CD4-positive, alpha-beta T cell treated with Interleukin-10 for 1 hour (primary cell): Measurements from ENCODE around the gene PYGO2.
A peak's percentile ranks its signal among the peaks of the same experiment; 100 is the strongest.
"Not testable (repeated sequence)": the region's sequence is repeated elsewhere in the genome, so short reads cannot be mapped to it uniquely, and the experiment has no call there.

ENCODE experiments used
- DNase-seq: peaks from one replicate; pipeline ENCODE4 v3.0.0-alpha.2; 2020

The PYGO2 gene

DNA sequence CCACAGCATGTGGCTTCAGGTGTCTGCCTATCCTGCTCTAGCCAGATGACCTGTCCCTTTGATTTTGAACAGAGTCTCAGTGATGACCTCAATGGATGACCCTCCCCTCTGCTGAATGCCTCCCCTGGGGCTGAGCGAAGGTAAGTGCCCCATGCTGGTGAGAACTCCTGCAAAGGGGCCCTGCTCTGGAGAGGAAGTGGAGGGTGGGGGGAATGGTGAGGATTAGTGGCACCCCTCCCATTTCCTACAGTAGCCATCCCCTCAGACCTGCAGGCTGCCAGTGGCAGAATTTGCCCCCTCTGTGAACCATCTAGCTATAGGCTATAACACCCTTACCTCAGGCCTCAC is 21.4 kb downstream of the PYGO2 start:
- DNase-seq = no peak

DNA sequence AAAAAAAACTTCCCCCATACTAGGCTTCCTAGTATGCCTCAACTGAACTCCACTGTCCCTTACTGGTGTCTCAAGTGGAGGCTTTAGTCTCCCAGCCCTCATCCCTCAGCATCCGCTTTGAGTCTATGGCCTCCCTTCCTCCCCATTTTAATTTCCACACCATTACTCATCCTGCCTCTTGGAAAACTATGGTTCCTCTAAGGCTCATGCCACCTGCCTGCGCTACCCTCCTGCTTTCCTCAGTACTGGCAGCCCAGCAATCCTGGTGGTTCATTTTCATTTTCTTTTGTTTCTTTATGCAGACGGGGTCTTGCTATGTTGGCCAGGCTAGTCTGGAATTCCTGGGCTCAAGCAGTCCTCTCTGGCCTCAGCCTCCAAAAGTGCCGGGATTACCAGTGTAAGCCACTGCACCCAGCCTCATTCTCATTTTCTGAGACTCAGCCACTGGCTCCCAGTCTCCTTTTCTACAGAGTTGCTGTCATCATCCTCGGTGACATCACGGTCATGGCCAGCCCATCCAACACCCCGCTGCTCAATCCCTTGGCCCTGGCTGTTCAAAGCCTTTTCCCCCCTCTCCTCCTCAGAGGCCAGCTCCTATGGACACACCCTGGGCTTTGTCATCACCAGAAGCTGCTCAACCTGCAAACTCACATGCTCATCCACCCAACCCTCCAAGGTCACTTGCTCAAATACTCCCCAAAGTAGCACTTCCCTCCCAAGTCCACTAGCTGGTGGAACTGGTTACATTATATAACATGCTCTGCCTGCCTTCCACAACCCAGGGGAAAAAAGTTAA is 22.8 kb downstream of the PYGO2 start:
- DNase-seq = no peak

DNA sequence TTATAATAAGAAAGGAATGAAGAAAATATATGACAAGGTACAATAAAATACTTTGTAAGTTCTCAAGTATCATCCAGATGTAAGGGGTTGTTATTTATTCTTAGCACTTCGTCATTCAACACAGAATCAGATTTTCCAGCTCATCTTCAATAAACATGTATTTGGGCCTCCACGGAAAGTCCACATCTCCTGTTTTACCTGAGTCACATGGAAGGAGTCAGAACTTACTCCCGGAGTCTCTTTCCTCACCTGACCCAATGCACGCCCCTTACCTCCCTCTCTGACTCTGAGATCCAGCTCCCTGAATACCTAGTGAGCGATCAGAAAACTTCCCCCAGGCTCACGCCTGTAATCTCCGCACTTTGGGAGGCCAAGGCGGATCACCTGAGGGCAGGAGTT is 23.6 kb downstream of the PYGO2 start:
- DNase-seq = no peak

DNA sequence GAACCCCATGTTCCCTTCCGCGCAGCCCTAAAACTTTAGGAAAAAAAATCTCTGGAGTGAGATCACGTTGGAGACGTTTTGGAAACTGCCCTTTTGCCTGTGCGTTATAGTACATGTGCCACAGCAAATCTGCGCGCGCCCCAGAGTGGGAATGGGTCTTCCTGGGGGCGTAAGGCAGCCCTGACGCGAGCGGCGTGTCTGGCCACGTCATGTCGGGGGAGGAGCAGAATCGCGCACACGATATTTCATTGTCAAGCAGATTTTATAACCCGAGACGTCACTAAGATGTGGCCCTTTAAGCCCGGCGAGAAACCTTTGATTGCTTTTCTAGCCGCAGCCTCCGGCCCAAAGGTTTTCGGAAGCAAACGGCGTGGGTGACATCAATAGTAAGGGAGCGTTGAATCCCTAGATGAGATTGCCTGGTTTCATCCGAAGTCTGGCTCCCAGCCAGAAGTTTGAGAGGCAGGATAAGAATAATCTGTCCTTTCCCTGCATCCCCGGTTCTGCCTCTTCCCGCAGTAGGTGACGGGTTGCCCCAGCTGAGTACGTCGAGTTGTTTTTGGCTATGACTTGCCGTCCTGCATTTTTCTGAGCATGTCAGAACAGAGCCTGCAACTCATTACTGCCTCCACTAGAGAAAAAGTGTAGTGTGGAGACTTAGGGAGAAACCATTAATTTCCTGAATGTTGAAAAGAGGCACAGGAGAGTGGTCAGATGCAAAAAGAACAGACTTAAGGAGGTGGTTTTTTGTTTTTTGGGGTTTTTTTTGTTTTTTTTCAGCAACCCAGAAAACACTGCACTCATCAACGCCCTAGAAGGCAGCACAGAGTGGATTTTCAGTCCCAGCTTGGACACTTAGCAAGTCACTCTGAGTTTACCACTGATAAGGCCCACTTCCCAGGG is 24.2 kb downstream of the PYGO2 start:
- peak; percentile 94 for DNase-seq

DNA sequence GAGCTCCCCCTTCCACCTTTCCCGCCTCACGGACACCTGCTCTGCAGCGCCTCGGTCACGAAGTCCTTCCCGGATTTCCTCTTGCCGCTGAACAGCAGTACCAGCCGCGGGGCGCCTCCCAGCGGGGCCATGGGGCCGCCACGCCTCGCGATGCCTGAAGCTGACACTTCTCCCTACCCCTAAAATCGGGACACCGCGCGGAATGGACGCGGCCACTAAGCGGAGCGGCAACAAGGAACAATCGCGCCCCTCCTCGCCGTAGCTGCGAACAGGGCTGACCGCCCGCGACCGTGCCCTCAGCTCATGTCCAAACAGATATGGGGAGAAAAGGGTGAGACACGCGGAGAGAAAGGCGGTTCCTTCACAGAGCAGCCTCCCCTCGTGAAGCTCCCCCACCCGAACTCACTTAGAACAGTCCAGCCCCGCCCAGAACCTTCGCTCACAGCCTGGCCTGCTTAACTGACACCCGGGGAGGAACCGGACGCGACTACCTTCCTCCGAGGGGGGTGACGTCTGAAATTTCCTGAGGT is 25.0 kb downstream of the PYGO2 start, which contains the start of gene PMVK:
PMVK (minus strand) TSS at position 165 of the 530 bp plus-strand sequence; CDS start at position 131, 34 bp downstream.
- peak; percentile 97 for DNase-seq

DNA sequence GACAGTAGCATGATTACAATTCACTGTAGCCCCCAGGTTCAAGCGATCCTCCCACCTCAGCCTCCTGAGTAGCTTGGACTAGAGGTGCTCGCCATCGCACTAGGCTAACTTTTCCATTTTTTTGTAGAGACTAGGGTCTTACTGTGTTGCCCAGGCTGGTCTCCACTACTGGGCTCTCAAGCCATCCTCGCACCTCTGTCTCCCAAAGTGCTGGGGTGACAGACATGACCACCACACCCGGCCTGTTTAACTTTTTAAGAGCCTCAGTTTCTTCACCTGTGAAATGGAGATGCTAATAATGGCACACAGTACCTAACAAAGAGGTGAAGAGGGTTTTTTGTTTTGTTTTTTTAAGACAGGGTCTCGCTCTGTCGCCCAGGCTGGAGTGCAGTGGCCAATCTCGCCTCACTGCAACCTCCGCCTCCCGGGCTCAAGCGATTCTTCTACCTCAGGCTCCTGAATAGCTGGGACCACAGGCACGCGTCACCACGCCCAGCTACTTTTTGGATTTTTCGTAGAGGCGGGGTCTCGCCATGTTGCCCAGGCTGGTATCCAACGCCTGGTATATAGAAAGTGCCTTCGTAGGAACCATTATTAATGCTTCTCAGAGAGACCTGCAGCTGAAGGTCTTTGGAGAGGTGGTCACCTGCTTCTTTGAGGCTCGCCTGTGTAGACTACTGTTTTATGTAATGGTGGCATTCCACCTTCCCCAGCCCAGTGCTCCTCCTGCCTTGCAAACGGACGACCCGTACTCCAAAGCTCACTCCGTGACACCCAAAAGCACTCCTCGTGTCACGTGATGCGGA is 25.6 kb downstream of the PYGO2 start:
- DNase-seq = no peak

DNA sequence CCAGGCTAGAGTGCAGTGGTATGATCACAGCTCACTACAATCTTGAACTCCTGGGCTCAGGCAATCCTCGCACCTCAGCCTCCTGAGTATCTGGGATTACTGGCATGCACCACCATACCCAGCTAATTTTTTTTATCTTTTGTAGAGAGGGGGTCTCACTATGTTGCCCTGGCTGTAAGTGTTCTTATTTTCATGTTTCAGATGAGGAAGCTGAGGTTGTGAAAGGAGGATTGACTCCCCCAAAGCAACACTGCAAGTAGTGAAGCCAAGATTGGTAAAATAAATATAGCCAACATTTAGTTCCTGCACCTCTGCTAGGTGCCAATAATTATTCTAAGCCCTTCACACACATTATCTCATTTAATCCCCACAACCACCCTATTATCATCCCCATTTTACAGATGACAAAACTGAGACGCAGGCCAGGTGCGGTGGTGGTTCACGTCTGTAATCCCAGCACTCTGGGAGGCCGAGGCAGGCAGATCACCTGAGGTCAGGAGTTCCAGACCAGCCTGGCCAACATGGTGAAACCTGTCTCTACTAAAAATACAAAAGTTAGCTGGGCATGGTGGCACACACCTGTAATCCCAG is 27.1 kb downstream of the PYGO2 start:
- DNase-seq = no peak

DNA sequence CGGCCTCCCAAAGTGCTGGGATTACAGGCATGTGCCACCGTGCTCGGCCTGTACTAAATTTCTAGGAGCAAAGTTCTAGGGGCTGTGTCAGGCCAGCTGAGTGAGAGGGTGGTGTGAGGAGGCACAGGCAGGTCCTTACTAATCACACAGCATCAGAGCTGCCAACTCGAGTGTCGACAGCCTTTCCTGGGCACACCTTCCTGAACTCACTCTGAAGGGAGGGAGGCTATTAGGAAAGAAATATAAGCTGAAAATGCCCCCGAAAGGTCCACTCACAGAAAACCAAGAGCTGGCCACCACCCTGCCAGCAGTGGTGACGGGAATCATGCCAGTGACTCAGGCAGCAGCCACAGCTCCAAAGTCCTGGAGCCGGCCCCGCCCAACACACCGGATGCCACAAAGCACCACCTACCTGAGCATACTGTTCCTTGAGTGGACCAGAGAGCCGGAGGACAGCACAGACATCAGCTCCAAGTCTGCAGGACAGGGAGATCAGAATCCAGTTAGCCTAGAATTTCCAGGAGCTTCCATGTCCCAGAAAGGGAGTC is 29.6 kb downstream of the PYGO2 start:
- no peak for DNase-seq

DNA sequence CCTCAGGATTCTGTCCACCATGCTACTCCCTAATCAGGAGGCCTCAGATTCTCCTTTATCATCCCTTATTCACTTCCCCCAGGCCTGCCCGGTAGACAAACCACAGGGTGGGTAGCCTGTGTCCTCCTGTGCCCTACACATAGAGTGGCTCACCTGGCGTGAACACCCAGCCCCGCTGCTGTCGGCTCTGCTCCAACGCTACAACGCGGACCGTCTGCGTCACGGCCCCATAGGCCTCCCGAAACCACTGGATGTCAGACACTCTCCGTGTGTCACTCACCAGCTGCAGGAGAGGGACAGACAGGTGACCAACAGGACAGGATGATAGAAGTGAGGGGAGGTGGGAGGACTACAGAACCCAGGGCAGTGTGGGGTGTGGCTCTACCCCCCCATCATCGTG is 35.4 kb downstream of the PYGO2 start:
- no peak for DNase-seq

DNA sequence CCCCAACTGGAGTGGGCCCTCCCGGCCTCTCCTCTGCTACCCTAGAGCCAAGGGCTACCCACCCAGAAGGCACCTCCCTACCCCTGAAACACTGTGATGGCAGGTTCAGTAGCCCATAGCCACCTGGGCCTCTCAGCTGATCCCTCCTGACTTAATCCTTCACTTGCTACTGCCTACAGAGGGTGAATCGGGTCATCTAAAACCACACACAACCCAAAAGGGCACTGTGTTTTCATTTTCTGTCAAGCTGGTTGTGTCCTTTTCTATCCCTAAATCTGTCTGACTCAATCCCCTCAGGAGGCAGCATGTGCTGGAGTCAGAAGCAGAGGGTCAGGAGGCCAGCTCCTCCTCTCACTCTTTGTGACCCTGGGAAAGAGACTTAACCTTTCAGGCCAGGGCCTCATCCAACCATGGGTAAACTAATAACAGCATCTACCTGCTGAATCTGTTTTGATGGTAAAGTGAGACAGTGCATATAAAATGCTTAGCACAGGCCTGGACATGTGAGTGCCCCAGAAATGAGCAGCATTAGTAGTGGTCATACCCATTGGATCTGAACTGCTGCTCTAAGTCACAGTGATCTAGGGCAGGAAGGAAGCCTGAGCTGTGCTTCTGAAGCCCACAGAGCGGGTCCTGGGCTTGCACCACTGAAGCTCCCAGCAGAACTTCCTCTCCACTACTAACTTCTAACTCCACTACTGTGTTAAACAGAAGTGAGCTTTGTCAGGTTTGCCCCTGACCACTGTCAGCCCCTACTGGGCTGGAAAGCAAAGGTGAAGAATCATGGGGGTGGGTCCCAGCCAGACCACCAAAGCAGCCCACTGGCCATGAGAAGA is 36.0 kb downstream of the PYGO2 start:
- no peak for DNase-seq

DNA sequence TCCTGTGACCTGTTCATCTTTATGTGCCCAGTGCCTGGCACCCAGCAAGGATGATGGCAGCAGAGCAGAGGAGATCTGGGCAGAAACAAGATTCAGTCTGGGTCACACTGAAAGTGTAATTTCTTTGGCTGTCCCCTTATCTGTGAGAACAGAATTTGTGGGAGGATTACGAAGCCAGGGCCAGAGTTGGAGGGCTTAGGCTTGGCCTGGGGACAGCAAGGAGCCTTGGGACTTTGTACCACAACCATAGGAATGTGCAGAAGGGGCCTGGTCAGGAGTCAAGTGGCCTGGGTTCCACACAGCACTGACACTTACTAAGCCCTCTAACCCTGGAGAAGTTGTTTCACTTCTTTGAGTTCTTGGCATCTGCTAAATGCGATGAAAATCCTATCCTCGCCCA is 37.9 kb downstream of the PYGO2 start:
- no peak for DNase-seq

DNA sequence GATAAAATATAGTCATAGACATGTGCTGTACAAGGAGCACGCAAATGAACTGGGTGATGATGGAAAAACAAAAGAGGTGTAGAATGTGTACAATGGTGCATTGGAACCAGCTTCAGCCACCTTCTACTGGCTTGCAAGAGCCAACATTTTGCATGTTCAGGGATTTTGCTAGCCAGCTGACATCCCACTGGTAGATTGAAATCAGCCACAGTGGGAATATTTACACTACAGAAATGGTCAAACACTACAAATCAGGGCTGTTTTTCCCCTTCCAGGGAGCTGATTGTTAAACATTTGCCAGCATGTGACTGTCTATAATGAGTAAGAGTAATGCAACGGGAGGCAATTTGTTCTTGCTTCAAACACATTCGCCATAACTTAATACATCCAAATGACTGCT is 48.3 kb downstream of the PYGO2 start:
- no peak for DNase-seq

DNA sequence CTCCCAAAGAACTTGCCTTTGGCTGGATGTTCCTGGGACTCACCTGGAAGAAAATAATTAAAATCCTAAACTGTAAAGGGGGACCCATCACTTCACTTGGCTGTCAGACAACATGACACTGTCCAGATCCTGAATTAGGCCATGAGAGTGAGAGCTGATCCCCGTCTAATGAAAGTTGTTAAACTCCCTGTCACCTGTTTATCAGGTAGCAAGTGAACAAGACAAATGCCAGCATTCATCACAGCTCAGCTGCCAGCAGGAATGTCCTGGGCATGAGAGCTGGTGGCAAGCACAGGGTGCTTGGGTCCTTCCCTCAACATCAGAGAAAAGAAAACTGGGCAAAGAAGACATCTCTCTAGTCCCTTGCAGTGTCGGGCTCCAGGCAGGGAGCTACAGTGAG is 48.8 kb downstream of the PYGO2 start:
- DNase-seq = no peak

DNA sequence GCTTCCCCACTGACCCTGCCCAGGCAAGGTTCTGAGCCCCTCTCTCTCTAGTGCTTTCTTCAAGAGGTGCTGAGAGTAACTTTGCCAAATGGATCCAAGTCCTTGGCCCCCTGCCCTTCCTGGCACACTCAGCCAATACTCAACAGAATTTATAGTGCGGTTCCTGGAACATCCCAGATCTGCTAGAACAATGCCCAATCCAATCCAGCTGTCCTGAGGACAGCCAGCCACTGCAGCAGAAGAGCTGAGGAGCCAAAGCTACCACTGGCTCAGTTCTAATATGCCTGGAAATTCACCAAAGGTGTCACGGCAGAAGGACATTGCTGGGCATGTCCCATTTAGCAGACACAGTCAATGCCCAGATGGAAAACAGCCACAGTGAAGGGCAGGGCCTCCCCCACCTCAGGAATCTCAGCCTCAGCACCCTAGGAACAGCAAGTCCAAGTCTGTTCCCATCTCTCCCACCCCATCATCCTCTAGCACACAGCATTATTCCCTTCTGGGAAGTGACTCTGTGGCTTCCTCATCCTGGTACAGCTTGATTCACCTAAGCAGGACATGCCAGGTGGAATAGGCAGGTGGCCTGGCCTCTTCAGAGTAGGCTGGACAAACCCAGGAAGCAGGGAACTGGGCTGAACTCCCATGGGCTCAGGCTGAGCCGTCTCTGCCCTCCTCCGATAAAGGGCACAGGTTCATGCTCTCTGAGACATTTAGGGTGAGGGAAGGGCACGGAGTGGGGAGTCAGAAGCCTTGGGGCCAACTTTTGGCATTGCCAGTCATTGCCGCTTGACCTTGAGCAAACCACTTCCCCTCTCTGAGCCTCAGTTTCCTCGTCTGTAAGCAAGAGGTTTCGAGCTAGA is 49.7 kb downstream of the PYGO2 start:
- DNase-seq = no peak

DNA sequence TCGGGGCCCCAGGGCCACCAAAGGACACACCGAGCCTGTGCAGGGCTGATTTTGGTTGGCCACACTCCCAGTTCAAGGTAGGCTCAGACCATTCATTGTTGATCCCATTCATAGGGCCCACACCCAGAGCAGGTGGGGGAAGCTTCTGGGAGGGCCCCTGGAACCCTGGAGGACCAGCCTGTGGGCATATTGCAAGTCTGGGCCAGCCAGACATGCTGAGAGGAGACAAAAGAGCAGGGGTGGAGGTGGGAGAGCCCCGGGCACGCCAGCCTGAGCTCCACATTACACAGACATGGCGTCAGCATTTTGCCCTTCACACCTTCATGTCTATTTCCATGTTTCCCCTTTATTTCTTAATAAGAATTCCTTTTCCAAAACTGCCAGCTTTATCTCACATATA is 50.7 kb downstream of the PYGO2 start:
- DNase-seq = no peak

DNA sequence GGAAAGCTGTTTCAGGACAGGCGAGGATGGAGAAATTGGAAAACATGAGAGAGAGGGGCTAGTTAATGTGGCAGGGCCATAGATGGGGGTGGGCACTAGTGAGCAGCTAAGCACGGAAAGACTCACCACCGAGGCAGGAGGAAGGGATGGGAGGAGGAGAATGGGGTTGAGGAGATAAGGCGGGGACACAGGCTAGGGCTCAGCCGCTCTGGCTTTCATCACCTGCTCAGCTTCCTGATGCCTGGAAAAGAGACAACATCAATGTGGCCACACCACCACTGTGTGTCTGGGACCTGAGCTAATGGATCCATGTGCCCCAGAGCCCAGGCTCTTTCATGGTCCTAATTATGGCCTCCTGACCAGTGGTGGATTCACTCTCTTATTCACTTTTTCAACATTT is 52.6 kb downstream of the PYGO2 start:
- no peak for DNase-seq

DNA sequence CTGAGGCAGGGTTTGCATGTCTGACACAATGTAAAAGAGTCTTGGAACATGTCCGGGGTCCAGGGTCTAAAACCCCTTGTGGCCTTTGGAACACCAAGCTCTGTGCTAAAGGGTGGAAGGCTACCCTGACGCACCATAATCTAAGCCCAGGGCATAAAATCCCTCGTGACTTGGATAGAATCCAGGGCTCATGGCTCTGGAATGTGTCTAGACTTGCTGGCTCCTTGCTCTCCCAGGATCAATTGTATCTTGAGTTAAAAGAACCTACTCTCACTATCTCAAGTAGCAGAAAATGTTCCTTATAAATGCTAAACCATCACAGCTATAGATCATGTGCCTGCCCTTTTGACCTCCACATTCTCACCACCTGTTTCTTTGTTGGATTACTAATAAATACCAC is 53.5 kb downstream of the PYGO2 start:
- not testable (repeated sequence) for DNase-seq
